Smooth muscle cell of the umbilical artery (primary cell): ENCODE data around the gene POTEE. TPM values are rescaled to one million over a fixed set of nuclear protein-coding genes. Genes with fewer than 3 reads are reported as not detected.

Experiments used
- total RNA-seq: library from RNA; depleted of rRNA; stranded (reverse); fragments of >200 nt; gene quantifications from 2 replicates; pipeline ENCODE4 v1.2.3, GENCODE V29; 2014

POTEE gene
- total RNA-seq: under 0.01 TPM in 1 of 2 replicates, not detected in the other

DNA sequence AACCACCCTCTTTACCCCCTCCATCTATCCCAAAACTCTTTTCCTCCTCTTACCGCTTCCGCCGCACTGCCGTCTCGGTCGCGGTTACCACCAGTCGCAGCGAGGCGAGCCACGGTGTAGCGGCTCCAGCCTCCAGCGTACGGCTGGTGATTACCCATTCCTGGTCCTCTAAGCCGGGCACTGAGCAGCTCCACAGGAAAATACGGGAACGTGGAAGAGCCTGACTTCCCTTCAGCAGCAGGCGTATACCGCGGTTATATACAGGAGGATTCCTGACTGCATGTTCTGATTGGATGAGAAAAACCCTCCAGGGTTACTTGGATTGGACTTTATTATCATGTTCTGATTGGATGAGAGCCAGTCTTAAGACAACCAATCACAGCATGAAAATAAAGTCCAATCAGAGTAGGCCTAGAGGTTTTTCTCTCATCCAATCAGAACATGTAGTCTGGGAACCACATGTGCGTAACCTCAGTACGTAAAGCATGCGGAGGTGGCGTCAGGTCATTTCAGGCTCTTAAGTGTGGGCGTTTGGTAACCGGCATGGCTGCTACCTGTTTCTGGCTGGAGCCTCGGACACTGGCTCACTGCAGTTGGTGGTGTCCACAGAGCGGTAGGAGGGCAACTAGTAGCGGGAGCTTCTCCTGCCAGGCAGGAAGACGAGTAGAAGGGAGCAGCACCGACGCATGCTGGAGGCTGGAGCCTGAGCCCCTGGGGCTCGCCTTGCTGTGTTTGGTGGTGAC is at the start of gene POTEE:
TSS of gene POTEE (plus strand) at position 507 of the 743 bp plus-strand sequence. CDS start 8,867 bp downstream, outside the sequence.

Other genes with a start within 250 kb of the POTEE start
- 104 and 119 TPM in 2 replicates for gene FAM168B, start 116.1 kb upstream of the POTEE start, total RNA-seq
- gene PLEKHB2, start 104.2 kb upstream of the POTEE start, total RNA-seq: 117 and 153 TPM in 2 replicates
- gene RAB6D, start 154.6 kb downstream of the POTEE start, total RNA-seq: not detected in 2 replicates